GM19324 (cell line): ENCODE data around the gene ARHGEF12.

ENCODE experiments used
- ATAC-seq: cut with Tn5 transposase; IDR thresholded peaks from one replicate; pipeline ENCODE4 v1.9.1; 2021; ENCODE audit warnings: mild to moderate bottlenecking, moderate library complexity; ENCODE audit not compliant: unreplicated experiment, low FRiP score

The ARHGEF12 gene

DNA sequence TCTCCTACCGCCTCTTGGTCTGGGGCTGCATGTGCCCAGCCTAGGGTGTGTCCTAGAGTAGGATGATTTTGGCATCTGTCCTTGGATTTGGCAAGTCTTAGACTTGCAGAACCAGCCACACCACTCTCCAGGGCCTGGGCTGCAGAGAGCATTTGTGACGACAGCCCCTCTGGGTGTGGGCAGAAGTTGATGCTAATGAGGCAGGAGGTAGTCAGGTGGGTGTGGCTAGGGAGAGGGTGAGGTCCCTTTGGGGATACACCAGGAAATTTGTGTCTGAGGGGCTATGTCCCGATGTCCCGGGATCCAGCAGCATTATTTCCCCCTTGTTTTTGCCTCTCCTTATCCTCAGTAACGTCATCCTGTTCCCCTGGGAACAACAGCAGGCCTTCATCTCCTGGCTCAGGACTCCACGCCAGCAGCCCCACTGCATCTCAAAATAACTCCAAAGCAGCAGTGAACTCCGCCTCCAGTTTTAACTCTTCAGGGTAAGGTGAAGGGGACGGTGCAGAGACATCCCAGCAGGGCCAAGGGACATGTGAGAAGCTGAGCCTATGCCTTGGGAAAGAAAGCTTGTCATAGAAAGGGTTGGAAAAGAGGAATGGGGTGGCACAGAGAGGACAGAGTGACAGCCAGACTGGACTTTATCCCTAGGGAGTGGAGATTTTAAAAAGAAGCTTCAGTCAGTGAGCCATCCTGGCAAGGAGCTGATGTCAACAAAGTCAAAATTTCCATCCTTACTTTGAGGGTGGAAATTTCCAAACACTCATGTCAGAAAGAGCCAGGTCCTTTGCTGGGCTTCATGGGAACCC, 19.1 kb upstream of the ARHGEF12 start:
- no peak for ATAC-seq

DNA sequence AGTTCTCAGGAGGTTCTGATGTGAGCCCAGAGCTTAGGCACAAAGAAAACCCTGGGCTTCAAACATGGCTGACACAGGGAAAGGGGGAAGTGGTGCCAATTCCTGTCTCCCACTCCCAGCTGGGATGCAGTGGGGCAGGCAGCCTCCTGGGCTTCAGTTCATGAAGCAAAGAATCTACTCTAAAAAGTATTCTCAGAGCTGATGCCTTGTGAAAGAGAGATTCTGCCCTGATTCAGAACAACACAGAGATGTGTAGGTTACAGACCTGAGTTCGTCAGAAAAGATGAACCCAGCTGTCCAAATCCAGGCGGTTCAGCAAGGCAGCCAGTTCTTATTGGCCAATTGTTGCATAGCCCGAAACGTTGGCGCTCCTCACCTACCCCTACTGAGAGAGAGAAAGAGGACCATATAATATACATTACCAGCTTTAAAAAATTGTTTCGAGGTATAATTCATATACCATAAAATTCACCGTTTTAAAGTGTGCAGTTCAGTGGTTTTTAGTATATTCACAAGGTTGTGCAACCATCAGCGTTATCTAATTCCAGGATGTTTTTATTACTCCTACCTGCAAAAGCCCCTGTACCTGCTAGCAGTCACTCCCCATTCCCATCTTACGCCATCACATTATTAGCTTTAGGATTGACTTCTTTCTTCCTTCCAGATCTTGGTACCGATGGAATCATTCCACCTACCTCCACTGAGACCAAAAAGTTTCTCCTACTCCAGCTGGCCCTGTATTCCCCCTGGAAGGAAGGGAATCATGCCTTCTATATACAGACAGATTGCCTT, 18.3 kb upstream of the ARHGEF12 start:
- ATAC-seq = no peak

- no peak for ATAC-seq
Observed at GRCh38 chr11:120318906-120319305, 17.3 kb upstream of the ARHGEF12 start.

GRCh38 chr11:120324932-120325810, 11.0 kb upstream of the ARHGEF12 start, which contains the start of gene TLCD5:
TSS of gene TLCD5 (plus strand) at chr11:120325299. CDS start at chr11:120327442, 2,143 bp downstream.
- no peak for ATAC-seq

GRCh38 chr11:120326228-120326627, 10.0 kb upstream of the ARHGEF12 start:
- no peak for ATAC-seq

GRCh38 chr11:120326845-120327281, 9.3 kb upstream of the ARHGEF12 start:
- no peak for ATAC-seq

DNA sequence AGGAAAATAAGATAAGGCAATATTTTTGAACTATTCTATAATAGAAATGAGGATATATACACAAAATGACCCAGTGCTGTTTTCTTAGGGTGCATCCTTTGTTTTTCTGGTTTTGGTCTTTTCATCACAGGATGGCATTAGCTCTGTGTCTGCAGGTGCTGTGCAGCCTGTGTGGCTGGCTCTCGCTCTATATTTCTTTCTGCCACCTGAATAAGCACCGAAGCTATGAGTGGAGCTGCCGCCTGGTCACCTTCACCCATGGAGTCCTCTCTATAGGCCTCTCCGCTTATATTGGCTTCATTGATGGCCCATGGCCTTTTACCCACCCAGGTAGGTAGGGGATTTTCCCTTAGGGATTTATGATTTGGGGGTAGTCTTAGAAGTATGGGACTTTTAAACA, 8.9 kb upstream of the ARHGEF12 start:
- ATAC-seq = no peak

GRCh38 chr11:120329556-120329955, 6.7 kb upstream of the ARHGEF12 start:
- no peak for ATAC-seq

GRCh38 chr11:120330045-120330444, 6.2 kb upstream of the ARHGEF12 start:
- no peak for ATAC-seq

GRCh38 chr11:120331301-120331996, 4.8 kb upstream of the ARHGEF12 start:
- ATAC-seq = no peak

- no peak for ATAC-seq
Observed at GRCh38 chr11:120332822-120333716, 3.1 kb upstream of the ARHGEF12 start.

GRCh38 chr11:120333801-120334200, 2.4 kb upstream of the ARHGEF12 start:
- ATAC-seq = no peak

GRCh38 chr11:120334332-120334731, 1.9 kb upstream of the ARHGEF12 start:
- ATAC-seq = no peak

DNA sequence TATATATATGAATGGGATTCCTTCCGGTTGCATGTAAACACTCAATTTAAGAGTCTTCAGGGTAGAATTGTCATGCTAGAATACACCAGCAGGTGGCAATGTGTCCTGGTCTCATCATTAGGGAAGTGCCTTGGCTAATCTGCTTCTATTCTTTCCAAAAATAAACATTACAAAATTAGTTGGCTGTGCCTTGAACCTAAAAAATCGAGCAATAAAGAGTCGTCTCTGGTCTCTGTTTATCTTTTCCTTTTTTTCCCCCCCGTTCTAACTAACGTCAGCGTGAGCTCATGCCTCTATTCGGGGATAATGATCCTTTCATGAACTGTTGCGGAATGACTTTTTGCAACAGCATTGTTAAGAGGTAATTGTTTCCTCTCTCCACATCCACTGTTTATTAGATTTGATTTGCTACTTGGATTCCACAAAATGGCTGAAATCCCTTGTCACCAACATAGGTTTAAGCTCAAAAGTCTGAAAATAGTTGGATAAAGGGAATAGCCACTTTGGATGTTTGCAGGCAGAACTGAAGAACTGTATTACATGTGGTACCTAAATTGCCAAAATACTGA, 1.2 kb upstream of the ARHGEF12 start:
- no peak for ATAC-seq

DNA sequence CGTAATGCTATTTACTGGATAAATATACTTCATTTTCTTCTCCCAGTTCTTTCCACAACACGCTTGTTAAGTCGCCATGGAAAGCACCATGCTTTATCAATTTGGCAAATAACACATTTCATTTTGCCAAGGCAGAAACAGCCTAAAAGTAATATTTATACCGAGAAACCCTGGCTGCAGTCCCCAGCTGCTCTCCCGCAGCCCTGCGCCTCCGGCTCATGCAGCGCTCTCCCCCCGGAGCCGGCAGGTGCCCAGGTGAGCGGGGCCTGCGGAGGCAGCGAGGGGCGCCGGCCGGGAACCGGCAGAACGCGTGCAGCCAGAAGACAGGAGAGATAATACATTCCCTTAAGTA, 681 bp upstream of the ARHGEF12 start:
- peak; percentile 11 for ATAC-seq

DNA sequence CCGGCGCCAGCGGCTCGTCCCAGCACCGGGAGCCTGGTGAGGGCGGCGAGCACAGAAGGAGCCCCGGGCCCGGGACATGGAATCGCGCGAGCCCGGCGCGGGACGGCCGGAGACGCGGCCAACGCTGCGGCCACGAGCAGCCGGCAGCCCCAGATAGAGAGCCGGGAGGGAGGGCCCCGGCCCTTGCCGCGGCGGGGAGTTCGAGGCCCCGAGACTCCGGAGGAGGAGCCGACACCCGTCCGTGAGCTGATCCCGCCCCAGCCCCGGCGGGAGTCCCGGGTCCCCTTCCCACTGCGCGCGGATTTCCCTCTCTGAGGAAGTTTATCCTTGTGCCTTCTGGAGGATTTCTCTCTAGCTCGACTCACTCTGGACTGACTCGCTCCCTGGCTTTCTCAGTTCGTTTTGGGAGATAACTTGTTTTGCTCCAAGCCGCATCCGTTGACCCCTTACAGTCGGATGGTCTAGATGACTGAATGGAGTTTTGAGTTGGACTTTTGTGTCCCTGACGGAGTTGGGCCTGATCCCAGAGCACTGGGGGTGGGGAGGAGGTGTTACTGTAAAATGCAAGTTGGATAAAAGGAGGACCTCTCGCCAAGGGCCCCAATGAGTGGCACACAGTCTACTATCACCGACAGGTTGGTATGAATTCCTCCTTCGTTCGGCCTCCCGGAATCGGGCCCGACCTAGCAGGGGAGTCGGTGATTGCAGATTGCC, 585 bp downstream of the ARHGEF12 start:
- peak; percentile 35 for ATAC-seq

DNA sequence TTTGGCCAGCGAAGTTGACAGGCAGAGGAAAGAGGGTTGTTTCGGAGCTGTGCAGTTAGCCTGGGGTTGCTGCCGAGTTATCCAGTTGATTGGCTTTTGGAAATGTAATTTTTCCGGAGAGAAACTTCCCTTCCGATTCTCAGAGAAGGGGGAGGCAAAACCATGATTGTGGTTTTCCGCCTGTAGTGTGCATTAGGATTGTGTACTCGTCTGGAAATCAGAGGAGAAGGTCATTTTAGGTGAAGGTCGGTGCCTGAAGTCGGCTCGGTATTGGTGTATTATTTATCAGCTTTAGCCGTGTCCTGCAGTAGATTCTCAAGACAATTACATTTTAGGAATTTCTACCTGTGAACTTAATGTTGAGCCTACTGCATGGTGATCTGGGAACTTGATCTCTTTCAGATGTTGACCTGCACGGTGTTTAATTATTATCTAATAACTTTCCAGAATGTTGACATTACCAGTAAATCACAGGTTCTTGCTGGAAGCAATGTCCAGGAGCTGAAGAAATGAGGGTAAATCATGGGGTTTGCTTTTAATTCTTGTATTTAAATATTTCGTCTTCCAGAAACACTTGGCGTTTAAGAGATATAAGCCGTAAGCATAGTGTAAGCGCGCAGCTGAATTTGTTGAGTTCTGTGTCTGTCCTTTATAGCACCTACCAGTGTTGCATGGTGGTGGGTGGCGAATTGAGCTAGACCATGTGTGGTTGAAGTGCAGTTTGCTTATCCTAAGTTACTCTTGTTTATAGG, 1.3 kb downstream of the ARHGEF12 start:
- ATAC-seq = no peak
